ENCODE measurements around the gene KMO. TPM values are rescaled to one million over a fixed set of nuclear protein-coding genes. Genes with fewer than 3 reads are reported as not detected.

Gene KMO
- total RNA-seq: not detected

DNA sequence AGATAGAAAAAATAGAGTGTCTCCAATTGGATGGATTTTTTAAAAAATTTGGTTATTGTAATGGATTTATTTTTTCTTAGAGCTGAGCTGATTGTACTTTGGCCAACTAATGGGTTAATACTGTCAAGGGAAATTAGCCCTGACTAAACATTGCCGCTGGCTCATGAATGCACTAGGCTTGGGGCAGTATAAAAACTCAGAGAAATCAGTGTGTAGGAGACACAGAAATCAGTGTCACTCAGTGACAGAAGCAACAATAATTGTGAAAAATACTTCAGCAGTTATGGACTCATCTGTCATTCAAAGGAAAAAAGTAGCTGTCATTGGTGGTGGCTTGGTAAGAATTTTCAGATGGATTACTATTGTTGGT, at the start of gene KMO:
Gene KMO (plus strand): TSS at position 217 of the 370 bp plus-strand sequence. CDS start 67 bp downstream, at position 284.

DNA sequence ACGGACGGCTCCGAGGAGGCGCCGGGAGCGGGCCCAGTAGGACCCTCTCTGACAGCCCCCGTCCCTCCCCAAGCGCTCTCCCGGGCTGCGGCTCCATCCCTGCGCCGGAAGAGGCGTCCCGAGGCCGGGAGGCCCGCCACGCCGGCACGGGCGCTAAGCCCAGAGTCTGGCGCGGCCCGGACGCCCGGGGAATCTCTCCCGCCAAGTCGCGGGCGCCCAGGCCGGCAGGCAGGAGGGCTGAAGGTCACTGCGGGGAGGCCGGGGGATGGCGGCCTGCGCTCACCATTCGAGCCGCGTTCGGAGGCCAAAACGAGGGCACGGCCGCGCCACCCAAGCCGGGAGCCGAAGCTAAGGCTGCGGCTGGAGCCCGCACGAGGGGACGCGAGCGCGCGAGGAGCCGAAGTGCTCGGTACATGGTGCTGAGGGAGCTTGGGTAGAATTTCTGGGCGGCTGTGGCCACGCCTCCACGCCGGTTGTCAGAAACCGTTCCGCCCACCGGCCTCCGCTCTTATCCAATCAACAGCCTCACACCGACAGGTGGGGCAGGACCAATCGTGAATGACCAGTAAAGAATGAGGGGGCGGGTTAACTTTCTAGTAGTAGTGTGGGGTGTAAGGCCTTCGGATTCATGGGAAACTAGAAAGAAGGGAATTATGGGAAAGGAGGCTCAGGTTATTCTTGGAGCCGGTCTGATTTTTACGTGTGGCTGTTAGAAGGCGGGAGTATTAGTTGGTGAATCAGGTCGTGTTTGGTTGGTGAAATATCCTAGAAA, 12.7 kb upstream of the KMO start, which contains the start of gene FH:
Gene FH (minus strand): TSS at position 448 of the 772 bp plus-strand sequence. CDS start 33 bp downstream, at position 415.

DNA sequence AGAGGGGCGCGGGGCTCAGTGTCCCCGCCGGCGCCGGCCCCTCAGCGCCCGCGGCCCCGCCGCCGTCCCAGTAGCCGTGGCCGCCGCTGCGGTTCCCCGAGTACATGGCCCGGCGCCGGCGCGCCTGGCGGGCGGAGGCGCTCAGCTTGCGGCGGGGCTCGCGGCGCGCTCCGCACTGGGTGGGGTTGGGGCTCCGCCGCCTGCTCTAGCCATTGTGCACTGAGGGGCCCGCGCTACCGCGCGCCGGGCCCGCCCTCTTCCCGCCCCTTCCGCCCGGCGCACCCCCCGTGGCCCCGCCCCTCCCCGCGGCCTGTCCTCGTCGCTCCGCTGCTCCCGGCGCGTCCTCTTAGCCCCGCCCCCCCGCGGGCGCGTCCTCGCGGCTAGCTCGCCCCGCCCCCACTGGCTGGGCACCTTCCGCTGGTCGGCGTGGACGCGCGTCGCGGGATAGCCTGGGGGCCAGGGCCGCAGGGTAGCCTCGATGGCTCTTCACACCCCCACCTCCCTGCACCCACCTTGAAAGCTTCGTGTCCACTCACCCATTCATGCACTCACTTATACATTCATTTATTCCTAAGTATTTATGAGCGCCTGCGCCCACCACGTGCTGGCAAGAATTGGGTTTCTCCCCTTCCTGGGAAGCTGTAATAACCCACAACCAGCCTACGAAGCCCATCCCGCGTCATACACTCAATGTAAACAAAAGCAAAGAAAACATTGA, 108.1 kb downstream of the KMO start, which contains the start of the genes CHML and OPN3:
Gene CHML (minus strand): TSS at position 221 of the 718 bp plus-strand sequence. CDS start 4,603 bp downstream, outside the sequence.
Gene OPN3 (minus strand): TSS at position 221 of the 718 bp plus-strand sequence. CDS start 115 bp downstream, at position 106.

Other genes starting within 250 kb of the KMO start
- not detected for gene RGS7, start 175.2 kb upstream of the KMO start, total RNA-seq
- 10 to 100 TPM; 50.8 to 51.6 TPM for gene FH, start 12.6 kb upstream of the KMO start, total RNA-seq
- gene CHML, start 108.0 kb downstream of the KMO start, total RNA-seq: 10 to 100 TPM; 15.4 to 15.9 TPM
- gene OPN3, start 108.0 kb downstream of the KMO start, total RNA-seq: 10 to 100 TPM; 12.6 to 12.9 TPM
- under 1 TPM in 1 of 2 experiments, not detected in 1; 0.10 TPM for gene WDR64, start 119.9 kb downstream of the KMO start, total RNA-seq

All from activated naive CD4-positive, alpha-beta T cell treated with anti-CD3 and anti-CD28 coated beads, Interleukin-2, amount 10 ng/mL, durations not matched to agents 5 hours and 36 hours (primary cell).